Neural crest cell (in vitro differentiated cells): ENCODE results near the gene TRAF2. TPM values are rescaled to one million over a fixed set of nuclear protein-coding genes. Genes with fewer than 3 reads are reported as not detected.
"Not testable (repeated sequence)": the region's sequence is repeated elsewhere in the genome, so short reads cannot be mapped to it uniquely, and the experiment has no call there.

Experiments
- DNase-seq: peaks from one replicate; pipeline ENCODE4 v3.0.0; 2021; ENCODE audit warnings: low read depth, mixed read lengths, low spot score
- H3K27ac Mint-ChIP-seq: one replicate; pipeline ENCODE4 v1.8.0; 2021; ENCODE audit warnings: mild to moderate bottlenecking, mixed read lengths; ENCODE audit not compliant: unreplicated experiment
- H3K27me3 Mint-ChIP-seq: 2 replicates; pipeline ENCODE4 v1.8.0; 2021; ENCODE audit warnings: low read depth, mild to moderate bottlenecking, mixed read lengths
- H3K36me3 Mint-ChIP-seq: 2 replicates; pipeline ENCODE4 v1.8.0; 2021; ENCODE audit warnings: low read depth, mild to moderate bottlenecking, mixed read lengths
- H3K4me1 Mint-ChIP-seq: 2 replicates; pipeline ENCODE4 v1.8.0; 2021; ENCODE audit warnings: mixed read lengths
- H3K4me3 Mint-ChIP-seq: one replicate; pipeline ENCODE4 v1.8.0; 2021; ENCODE audit warnings: mild to moderate bottlenecking, mixed read lengths
- H3K9me3 Mint-ChIP-seq: 2 replicates; pipeline ENCODE4 v1.8.0; 2021; ENCODE audit warnings: mixed read lengths
- CTCF ChIP-seq: fragments of 200-600 bp; sonication (generic); conservative IDR thresholded peaks from 2 replicates; pipeline ENCODE4 v1.5.0; 2021; ENCODE audit warnings: antibody characterized with exemption, mild to moderate bottlenecking
- total RNA-seq: library from RNA; stranded (reverse); gene quantifications from 2 replicates; pipeline ENCODE4 v1.2.1, GENCODE V29; 2021

Gene TRAF2
- total RNA-seq, 1 donor from 2014 or later: 30.1 TPM

GRCh38 chr9:136840140-136840876 lies 46.0 kb upstream of the TRAF2 start:
- H3K27ac Mint-ChIP-seq: peak overlapping the region; percentile 96
- TF ChIP-seq CTCF: no peak
- DNase-seq: no peak
- H3K27me3 Mint-ChIP-seq: peaks cover 26% of the 10 kb centered on the region
- peak overlapping the region; percentile 85 for H3K4me3 Mint-ChIP-seq
- no peaks in the 10 kb centered on the region for H3K9me3 Mint-ChIP-seq
- peaks cover 19% of the 10 kb centered on the region for H3K4me1 Mint-ChIP-seq
- H3K36me3 Mint-ChIP-seq: peaks cover 4% of the 10 kb centered on the region

GRCh38 chr9:136840877-136841645 lies 45.3 kb upstream of the TRAF2 start:
- no peaks in the 10 kb centered on the region for H3K9me3 Mint-ChIP-seq

GRCh38 chr9:136841646-136842379 lies 44.5 kb upstream of the TRAF2 start:
- peak overlapping the region; percentile 85 for H3K4me3 Mint-ChIP-seq
- H3K27ac Mint-ChIP-seq, DNase-seq, H3K9me3 Mint-ChIP-seq, H3K36me3 Mint-ChIP-seq: not testable (repeated sequence)
- H3K4me1 Mint-ChIP-seq: peaks cover 19% of the 10 kb centered on the region
- peaks cover 33% of the 10 kb centered on the region for H3K27me3 Mint-ChIP-seq

More at GRCh38 chr9:136840877-136841645, 45.3 kb upstream of the TRAF2 start:
- no peak overlapping the region for H3K27ac Mint-ChIP-seq
- TF ChIP-seq CTCF: no peak
- DNase-seq: no peak
- peak overlapping the region; percentile 85 for H3K4me3 Mint-ChIP-seq
- H3K4me1 Mint-ChIP-seq: peaks cover 19% of the 10 kb centered on the region
- H3K36me3 Mint-ChIP-seq: peaks cover 4% of the 10 kb centered on the region
- peaks cover 27% of the 10 kb centered on the region for H3K27me3 Mint-ChIP-seq

GRCh38 chr9:136842380-136842948 lies 43.9 kb upstream of the TRAF2 start, which contains the start of gene AJM1:
TSS of gene AJM1 (plus strand) at chr9:136842478. CDS start at chr9:136844415, 1,937 bp downstream.
- peak; percentile 88 for TF ChIP-seq CTCF
- Mint-ChIP-seq H3K4me1 (peaks cover 19% of the 10 kb centered on the region), H3K27me3 (peaks cover 38% of the 10 kb centered on the region), H3K4me3 (peak within 1 kb of the TSS; percentile 85)
- H3K27ac Mint-ChIP-seq, H3K36me3 Mint-ChIP-seq, H3K9me3 Mint-ChIP-seq: not testable (repeated sequence)
- peak; percentile 86 for DNase-seq

GRCh38 chr9:136843159-136843800 lies 43.0 kb upstream of the TRAF2 start:
- H3K4me1 Mint-ChIP-seq: peaks cover 19% of the 10 kb centered on the region
- not testable (repeated sequence) for H3K27ac Mint-ChIP-seq, H3K36me3 Mint-ChIP-seq, DNase-seq, H3K9me3 Mint-ChIP-seq
- H3K27me3 Mint-ChIP-seq: peaks cover 45% of the 10 kb centered on the region
- H3K4me3 Mint-ChIP-seq: peak overlapping the region; percentile 76
